GM12865 (cell line): Measurements from ENCODE around the gene ZMIZ1.

Source experiments
- DNase-seq: peaks from one replicate; pipeline ENCODE4 v3.0.0; 2010; ENCODE audit warnings: low read depth
- H3K4me3 ChIP-seq: 2 replicates; pipeline ENCODE4 v1.5.1; 2011; ENCODE audit warnings: mild to moderate bottlenecking, low read depth, low read length, control low read depth
- CTCF ChIP-seq: IDR thresholded peaks from 2 replicates; pipeline ENCODE4 v1.5.1; 2011; ENCODE audit warnings: low read length, control low read depth, low read depth, inconsistent platforms; ENCODE audit not compliant: insufficient read depth; ENCODE audit errors: missing control alignments

Gene ZMIZ1

GRCh38 chr10:79296431-79296830, 227.7 kb downstream of the ZMIZ1 start:
- no peak for TF ChIP-seq CTCF

GRCh38 chr10:79298403-79299244, 229.9 kb downstream of the ZMIZ1 start:
- no peak for TF ChIP-seq CTCF
- DNase-seq: no peak
- no peak overlapping the region for H3K4me3 ChIP-seq

More at GRCh38 chr10:79296431-79296830, 227.7 kb downstream of the ZMIZ1 start:
- no peak for DNase-seq
- no peak overlapping the region for H3K4me3 ChIP-seq

GRCh38 chr10:79299397-79300241, 230.9 kb downstream of the ZMIZ1 start:
- no peak for TF ChIP-seq CTCF
- H3K4me3 ChIP-seq: no peak overlapping the region
- DNase-seq: no peak

- no peak for DNase-seq
- no peak for TF ChIP-seq CTCF
- no peak overlapping the region for H3K4me3 ChIP-seq
Measured at GRCh38 chr10:79300711-79301110, 231.9 kb downstream of the ZMIZ1 start.

- no peak for TF ChIP-seq CTCF
- H3K4me3 ChIP-seq: no peak overlapping the region
- DNase-seq: no peak
Measured at GRCh38 chr10:79301754-79302530, 233.2 kb downstream of the ZMIZ1 start.

GRCh38 chr10:79303631-79304478, 235.1 kb downstream of the ZMIZ1 start:
- TF ChIP-seq CTCF: no peak
- no peak overlapping the region for H3K4me3 ChIP-seq
- DNase-seq: no peak
